Panc1 (cell line): ENCODE results near the gene LIME1.

Experiments used
- REST ChIP-seq, 2 experiments: IDR thresholded peaks; 2 replicates each; pipeline ENCODE4 v1.6.1; 2011 to 2012; ENCODE audit warnings: low read depth in 2 of 2, control low read depth in 1 of 2, low read length in 1 of 2, mild to moderate bottlenecking in 1 of 2, moderate library complexity in 1 of 2; ENCODE audit not compliant: insufficient read depth in 1 of 2
- TF ChIP-seq, protein P1 (sequence below): fragments of 450-650 bp; IDR thresholded peaks from 2 replicates; pipeline ENCODE4 v1.5.1; 2017; ENCODE audit warnings: mild to moderate bottlenecking

- TF ChIP-seq REST (IDR thresholded peaks at IDR 0.05; ENCODE audit: insufficient read depth in 1 of 2, low read depth in 2 of 2, low read length in 1 of 2), result no peak
- TF ChIP-seq, protein P1, sequence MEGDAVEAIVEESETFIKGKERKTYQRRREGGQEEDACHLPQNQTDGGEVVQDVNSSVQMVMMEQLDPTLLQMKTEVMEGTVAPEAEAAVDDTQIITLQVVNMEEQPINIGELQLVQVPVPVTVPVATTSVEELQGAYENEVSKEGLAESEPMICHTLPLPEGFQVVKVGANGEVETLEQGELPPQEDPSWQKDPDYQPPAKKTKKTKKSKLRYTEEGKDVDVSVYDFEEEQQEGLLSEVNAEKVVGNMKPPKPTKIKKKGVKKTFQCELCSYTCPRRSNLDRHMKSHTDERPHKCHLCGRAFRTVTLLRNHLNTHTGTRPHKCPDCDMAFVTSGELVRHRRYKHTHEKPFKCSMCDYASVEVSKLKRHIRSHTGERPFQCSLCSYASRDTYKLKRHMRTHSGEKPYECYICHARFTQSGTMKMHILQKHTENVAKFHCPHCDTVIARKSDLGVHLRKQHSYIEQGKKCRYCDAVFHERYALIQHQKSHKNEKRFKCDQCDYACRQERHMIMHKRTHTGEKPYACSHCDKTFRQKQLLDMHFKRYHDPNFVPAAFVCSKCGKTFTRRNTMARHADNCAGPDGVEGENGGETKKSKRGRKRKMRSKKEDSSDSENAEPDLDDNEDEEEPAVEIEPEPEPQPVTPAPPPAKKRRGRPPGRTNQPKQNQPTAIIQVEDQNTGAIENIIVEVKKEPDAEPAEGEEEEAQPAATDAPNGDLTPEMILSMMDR, result no peak
These were observed 27.3 kb upstream of the LIME1 start for GRCh38 chr20:63709149-63709527.
